SK-N-MC (cell line): ENCODE results near the gene SCART1.

Experiments used
- DNase-seq: peaks from one replicate; pipeline ENCODE4 v3.0.0-alpha.2; 2011; ENCODE audit warnings: low read depth, low spot score
- H3K27ac ChIP-seq: fragments of 200-600 bp; sonication (generic); 2 replicates; pipeline ENCODE4 v1.5.1; 2016; ENCODE audit warnings: mixed run types
- H3K36me3 ChIP-seq: fragments of 200-600 bp; sonication (generic); 2 replicates; pipeline ENCODE4 v1.6.1; 2017; ENCODE audit warnings: antibody characterized with exemption, low read length, mixed read lengths; ENCODE audit not compliant: insufficient read depth
- H3K4me3 ChIP-seq: fragments of 200-600 bp; sonication (generic); 2 replicates; pipeline ENCODE4 v1.5.1; 2016
- H3K9ac ChIP-seq: fragments of 200-600 bp; sonication (generic); 2 replicates; pipeline ENCODE4 v1.8.0; 2017; ENCODE audit warnings: mixed run types, mixed read lengths; ENCODE audit not compliant: insufficient read length
- H3K9me3 ChIP-seq: fragments of 200-600 bp; sonication (generic); 2 replicates; pipeline ENCODE4 v1.6.1; 2017; ENCODE audit warnings: low read depth, mild to moderate bottlenecking, antibody characterized with exemption, low read length, moderate library complexity, mixed read lengths
- EZH2 ChIP-seq: fragments of 200-600 bp; sonication (generic); IDR thresholded peaks from one replicate; pipeline ENCODE4 v1.6.1; 2017; ENCODE audit warnings: antibody characterized with exemption
- FOXP2 ChIP-seq: optimal IDR thresholded peaks from 2 replicates; pipeline ENCODE3; 2011; ENCODE audit warnings: mild to moderate bottlenecking, moderate library complexity; ENCODE audit not compliant: insufficient read depth; ENCODE audit errors: extremely low read length, control extremely low read depth
- POLR2AphosphoS5 ChIP-seq: IDR thresholded peaks from 2 replicates; pipeline ENCODE4 v1.6.1; 2012; ENCODE audit warnings: mild to moderate bottlenecking, low read depth, low read length, borderline replicate concordance

SCART1 gene

DNA sequence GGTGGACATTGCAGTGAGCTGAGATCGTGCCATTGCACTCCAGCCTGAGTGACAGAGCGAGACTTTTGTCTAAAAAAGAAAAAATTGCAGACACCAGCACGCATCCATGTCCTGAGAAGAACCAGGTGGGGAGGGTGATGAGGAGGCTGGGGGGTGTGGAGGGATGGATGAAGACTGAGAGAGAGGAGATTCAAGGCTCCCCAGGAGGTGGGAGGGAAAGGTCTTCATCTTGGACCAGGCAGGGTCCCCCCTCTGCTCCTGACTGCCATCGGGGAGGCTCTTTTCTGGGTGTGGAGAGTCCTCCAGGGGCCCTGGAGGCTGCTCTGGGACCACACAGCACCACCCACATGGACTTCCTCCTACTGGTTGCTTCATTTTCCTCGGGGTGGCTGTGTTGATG, 1.5 kb downstream of the SCART1 start:
- no peaks in the 10 kb centered on the region for H3K9me3 ChIP-seq
- H3K36me3 ChIP-seq, result no peaks in the 10 kb centered on the region
- H3K4me3 ChIP-seq, result no peak overlapping the region
- H3K27ac ChIP-seq, result no peak overlapping the region
- H3K9ac ChIP-seq, result no peak overlapping the region
- TF ChIP-seq POLR2AphosphoS5 (no peak), EZH2 (no peak), FOXP2 (no peak)
- DNase-seq, result no peak

DNA sequence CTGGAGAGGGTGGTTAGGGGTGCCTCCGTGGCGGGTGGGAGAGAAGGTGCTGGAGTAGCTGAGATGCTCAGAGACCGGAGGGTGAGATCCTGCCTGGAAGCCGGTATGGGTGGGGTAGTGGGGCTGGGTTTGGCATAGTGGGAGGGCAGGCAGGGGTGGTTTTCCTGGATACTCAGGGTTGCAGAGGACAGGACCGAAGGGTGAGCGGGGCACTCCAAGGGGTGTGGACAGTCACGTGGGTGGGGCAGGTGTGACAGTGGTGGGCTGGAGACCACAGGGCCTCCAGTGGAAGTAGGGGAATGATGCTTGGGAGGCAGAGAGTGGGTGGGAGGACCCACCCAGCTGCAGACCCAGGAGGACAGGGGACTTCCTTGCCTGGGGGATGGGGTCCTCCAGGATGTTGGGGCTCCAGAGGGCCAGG, 1.9 kb downstream of the SCART1 start:
- TF ChIP-seq POLR2AphosphoS5 (no peak), FOXP2 (no peak), EZH2 (no peak)
- DNase-seq, result no peak
- no peak overlapping the region for H3K27ac ChIP-seq
- no peak overlapping the region for H3K4me3 ChIP-seq
- no peaks in the 10 kb centered on the region for H3K9me3 ChIP-seq
- no peaks in the 10 kb centered on the region for H3K36me3 ChIP-seq
- no peak overlapping the region for H3K9ac ChIP-seq

- no peak overlapping the region for H3K4me3 ChIP-seq
- H3K27ac ChIP-seq, result no peak overlapping the region
- DNase-seq, result no peak
- no peaks in the 10 kb centered on the region for H3K36me3 ChIP-seq
- TF ChIP-seq POLR2AphosphoS5, result no peak
- H3K9me3 ChIP-seq, result no peaks in the 10 kb centered on the region
- H3K9ac ChIP-seq, result no peak overlapping the region
Observed at GRCh38 chr10:133456041-133456951, 2.6 kb downstream of the SCART1 start.

GRCh38 chr10:133457100-133457841, 3.5 kb downstream of the SCART1 start:
- H3K9me3 ChIP-seq, result no peaks in the 10 kb centered on the region
- H3K9ac ChIP-seq, result no peak overlapping the region
- TF ChIP-seq EZH2 (no peak), FOXP2 (no peak), POLR2AphosphoS5 (no peak)

GRCh38 chr10:133458021-133458709, 4.4 kb downstream of the SCART1 start:
- no peak overlapping the region for H3K4me3 ChIP-seq
- TF ChIP-seq POLR2AphosphoS5 (no peak), EZH2 (no peak), FOXP2 (no peak)
- no peaks in the 10 kb centered on the region for H3K36me3 ChIP-seq
- no peak for DNase-seq
- H3K9ac ChIP-seq, result no peak overlapping the region
- no peaks in the 10 kb centered on the region for H3K9me3 ChIP-seq
- H3K27ac ChIP-seq, result no peak overlapping the region

More at GRCh38 chr10:133457100-133457841, 3.5 kb downstream of the SCART1 start:
- Histone ChIP-seq H3K4me3 (no peak overlapping the region), H3K36me3 (no peaks in the 10 kb centered on the region), H3K27ac (no peak overlapping the region)
- DNase-seq, result no peak

DNA sequence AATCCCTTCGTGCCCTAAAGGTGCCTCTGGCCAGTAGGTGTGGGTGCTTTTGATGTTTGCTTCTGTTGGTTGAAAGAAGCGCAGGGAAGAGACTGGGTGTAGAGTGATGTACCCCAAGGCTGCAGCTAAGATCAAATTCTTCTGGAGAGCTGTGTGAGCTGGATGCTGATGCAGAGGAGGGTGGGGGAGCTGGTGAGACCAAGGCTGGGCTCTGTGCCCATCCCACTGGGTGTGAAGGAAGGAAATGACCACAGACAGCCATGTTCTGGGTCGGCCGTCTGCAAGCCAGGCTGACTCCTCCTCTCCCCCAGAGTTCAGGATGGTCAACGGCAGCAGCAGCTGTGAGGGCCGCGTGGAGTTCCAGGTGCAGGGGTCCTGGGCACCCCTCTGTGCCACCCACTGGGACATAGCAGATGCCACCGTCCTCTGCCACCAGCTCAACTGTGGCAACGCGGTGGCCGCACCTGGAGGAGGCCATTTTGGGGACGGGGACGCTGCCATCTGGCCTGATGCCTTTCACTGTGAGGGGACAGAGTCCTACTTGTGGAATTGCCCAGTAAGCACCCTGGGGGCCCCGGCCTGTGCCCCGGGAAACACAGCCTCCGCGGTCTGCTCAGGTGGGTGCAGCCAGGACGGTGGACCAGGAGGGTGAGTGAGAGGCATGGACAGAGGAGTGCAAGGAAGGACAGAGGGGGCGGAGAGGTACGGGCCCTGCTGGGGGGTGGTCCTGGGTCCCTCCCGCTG, 5.1 kb downstream of the SCART1 start:
- Histone ChIP-seq H3K9me3 (no peaks in the 10 kb centered on the region), H3K9ac (no peak overlapping the region), H3K27ac (no peak overlapping the region), H3K36me3 (no peaks in the 10 kb centered on the region), H3K4me3 (no peak overlapping the region)
- no peak for TF ChIP-seq POLR2AphosphoS5
- TF ChIP-seq EZH2, result no peak
- no peak for TF ChIP-seq FOXP2
- no peak for DNase-seq

GRCh38 chr10:133459454-133460207, 5.9 kb downstream of the SCART1 start:
- H3K4me3 ChIP-seq, result no peak overlapping the region
- TF ChIP-seq EZH2 (no peak), FOXP2 (no peak), POLR2AphosphoS5 (no peak)
- H3K9me3 ChIP-seq, result no peaks in the 10 kb centered on the region

More at GRCh38 chr10:133459454-133460207, 5.9 kb downstream of the SCART1 start:
- H3K9ac ChIP-seq, result no peak overlapping the region
- no peak overlapping the region for H3K27ac ChIP-seq
- DNase-seq, result no peak
- H3K36me3 ChIP-seq, result no peaks in the 10 kb centered on the region
